ENCODE measurements around the gene RNF144B.

GRCh38 chr6:18391023-18391422, 3.9 kb downstream of the RNF144B start:
- TF ChIP-seq REST (IDR thresholded peaks at IDR 0.05; ENCODE audit: unreplicated experiment) (no peak), CTCF (conservative IDR thresholded peaks at IDR 0.05; ENCODE audit: low read depth in 2 of 2) (no peak), POLR2AphosphoS5 (IDR thresholded peaks at IDR 0.05; ENCODE audit: low read depth) (no peak)
